ENCODE measurements around the gene GTPBP6. TPM values are rescaled to one million over a fixed set of nuclear protein-coding genes. Genes with fewer than 3 reads are reported as not detected.
A peak's percentile ranks its signal among the peaks of the same experiment; 100 is the strongest.

The GTPBP6 gene
- total and polyA plus RNA-seq, 7 donors: 22.4 to 65.8 (median 36.0) TPM

DNA sequence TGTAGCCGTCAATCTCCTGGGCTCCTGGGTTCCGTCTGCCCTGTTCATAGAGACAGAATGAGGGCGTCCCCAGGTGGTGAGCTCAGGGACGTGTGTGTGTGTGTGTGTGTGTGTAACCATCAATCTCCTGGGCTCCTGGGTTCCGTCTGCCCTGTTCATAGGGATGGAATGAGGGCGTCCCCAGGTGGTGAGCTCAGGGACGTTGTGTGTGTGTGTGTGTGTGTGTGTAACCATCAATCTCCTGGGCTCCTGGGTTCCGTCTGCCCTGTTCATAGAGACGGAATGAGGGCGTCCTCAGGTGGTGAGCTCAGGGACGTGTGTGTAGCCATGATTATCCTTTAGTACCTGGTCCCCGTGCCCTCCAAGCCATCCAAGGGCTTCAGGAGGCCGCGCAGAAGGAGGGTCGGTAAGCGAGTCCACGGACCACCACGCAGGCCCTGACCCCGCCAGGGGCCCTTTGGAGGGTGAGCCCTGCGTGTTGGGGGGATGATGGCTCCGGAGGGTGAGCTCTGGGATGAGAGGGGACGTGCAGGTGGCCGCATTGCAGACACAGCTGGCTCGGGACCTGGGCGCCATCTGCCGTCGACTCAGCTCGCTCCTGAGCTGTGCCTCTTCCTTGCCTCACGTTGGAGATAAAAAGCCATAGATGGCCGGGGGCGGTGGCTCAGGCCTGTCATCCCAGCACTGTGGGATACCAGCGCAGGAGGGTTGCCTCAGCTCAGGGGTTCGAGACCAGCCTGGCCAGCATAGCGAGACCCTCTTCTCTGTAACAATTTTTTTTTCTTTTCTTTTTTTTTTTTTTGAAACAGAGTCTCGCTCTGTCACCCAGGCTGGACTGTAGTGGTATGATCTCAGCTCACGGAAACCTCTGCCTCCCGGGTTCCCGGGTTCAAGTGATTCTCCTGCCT is 5.4 kb upstream of the GTPBP6 start:
- no peak for TF ChIP-seq POLR2AphosphoS5 (IDR thresholded peaks at IDR 0.05)
- no peak for TF ChIP-seq POLR2A (IDR thresholded peaks at IDR 0.05)
- TF ChIP-seq, protein P1, sequence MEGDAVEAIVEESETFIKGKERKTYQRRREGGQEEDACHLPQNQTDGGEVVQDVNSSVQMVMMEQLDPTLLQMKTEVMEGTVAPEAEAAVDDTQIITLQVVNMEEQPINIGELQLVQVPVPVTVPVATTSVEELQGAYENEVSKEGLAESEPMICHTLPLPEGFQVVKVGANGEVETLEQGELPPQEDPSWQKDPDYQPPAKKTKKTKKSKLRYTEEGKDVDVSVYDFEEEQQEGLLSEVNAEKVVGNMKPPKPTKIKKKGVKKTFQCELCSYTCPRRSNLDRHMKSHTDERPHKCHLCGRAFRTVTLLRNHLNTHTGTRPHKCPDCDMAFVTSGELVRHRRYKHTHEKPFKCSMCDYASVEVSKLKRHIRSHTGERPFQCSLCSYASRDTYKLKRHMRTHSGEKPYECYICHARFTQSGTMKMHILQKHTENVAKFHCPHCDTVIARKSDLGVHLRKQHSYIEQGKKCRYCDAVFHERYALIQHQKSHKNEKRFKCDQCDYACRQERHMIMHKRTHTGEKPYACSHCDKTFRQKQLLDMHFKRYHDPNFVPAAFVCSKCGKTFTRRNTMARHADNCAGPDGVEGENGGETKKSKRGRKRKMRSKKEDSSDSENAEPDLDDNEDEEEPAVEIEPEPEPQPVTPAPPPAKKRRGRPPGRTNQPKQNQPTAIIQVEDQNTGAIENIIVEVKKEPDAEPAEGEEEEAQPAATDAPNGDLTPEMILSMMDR (IDR thresholded peaks at IDR 0.05): no peak
- no peak for TF ChIP-seq EP300 (IDR thresholded peaks at IDR 0.05)
- intact Hi-C loops (cut with DNase I): no loop called here
- 59 to 82% methylated on average over 38 of the region's 38 CpGs for WGBS, 2 donors
- no peaks in the 10 kb centered on the region for H3K36me3 ChIP-seq
- H3K27me3 ChIP-seq: peaks cover 5 to 46% (median 16%) of the 10 kb centered on the region in 3 donors
- DNase-seq: peak; percentile 57
- no peak overlapping the region for H3K4me3 ChIP-seq
- H3K4me1 ChIP-seq: peaks cover 0 to 22% (median 17%) of the 10 kb centered on the region in 4 donors
- H3K9me3 ChIP-seq: no peaks in the 10 kb centered on the region
- H3K27ac ChIP-seq: no peak overlapping the region

DNA sequence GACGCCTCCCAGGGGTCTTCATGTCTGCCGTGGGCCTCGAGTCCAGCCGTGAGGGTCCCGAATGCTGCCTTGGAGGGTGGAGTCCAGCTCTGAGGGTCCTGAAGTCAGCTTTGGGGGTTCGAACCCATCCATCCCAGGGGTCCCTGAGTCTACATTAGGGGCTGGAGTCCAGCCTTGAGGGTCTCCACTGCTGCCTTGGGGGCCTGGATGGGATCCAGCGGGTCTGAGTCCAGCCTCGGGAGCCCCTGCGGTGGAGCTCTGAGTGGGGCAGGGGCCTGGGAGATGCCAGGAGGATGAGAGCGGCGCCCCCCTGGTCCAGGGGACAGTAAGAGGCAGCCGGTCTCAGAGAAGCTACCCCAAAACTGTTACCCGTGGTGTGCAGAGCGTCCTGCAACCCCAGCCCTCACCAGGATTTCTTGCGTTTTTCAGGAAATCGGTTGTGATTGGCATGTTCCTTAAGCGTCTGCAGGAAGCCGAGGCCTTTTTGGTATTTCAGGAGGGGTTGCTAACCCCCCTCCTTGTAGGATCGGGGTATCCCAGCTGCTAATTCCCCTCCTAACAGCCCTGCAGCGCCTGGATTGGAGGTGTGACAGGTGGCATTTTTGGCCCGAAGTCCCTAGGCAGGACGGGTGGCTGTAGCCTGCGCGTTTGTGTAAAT is 1.7 kb upstream of the GTPBP6 start:
- H3K36me3 ChIP-seq: peaks cover 0 to 7% (median under 1%) of the 10 kb centered on the region in 4 donors
- no peaks in the 10 kb centered on the region for H3K9me3 ChIP-seq
- H3K27ac ChIP-seq: peak overlapping the region; percentile 78 to 97 (median 88)
- peaks cover 5 to 27% (median 16%) of the 10 kb centered on the region in 3 donors for H3K27me3 ChIP-seq
- peak; percentile 76 for DNase-seq
- no peak for TF ChIP-seq EP300 (IDR thresholded peaks at IDR 0.05)
- TF ChIP-seq POLR2A (IDR thresholded peaks at IDR 0.05): no peak
- TF ChIP-seq, protein P1 (IDR thresholded peaks at IDR 0.05): no peak
- TF ChIP-seq POLR2AphosphoS5 (IDR thresholded peaks at IDR 0.05): no peak
- H3K4me1 ChIP-seq: peaks cover 0 to 40% (median 27%) of the 10 kb centered on the region in 4 donors
- WGBS, 2 donors: 2 to 6% methylated on average over 24 of the region's 24 CpGs
- peak overlapping the region; percentile 71 to 91 (median 82) for H3K4me3 ChIP-seq
- intact Hi-C loops (cut with DNase I): no loop called here

DNA sequence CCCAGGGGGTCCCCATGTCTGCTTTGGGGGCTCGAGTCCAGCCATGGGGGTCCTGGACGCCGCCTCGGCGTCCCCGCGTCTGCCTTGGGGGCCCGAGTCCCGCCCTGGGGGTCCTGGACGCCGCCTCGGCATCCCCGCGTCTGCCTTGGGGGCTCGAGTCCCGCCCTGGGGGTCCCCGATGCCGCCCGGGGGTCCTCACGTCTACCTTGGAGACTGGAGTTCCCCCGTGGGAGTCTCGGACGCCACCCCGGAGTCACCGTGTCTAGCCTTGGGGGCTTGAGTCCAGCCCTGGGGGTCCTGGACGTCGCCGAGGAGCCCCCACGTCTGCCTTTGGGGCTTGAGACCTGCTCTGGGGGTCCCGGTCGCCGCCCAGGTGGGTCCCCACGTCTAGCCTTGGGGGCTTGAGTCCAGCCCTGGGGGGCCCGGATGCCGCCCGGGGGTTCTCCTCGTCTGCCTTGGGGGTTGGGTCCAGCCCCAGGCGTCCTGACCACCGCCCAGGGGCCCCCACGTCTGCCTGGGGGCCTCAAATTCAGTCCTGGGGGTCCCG is 1.1 kb upstream of the GTPBP6 start:
- H3K27ac ChIP-seq: peak overlapping the region; percentile 78 to 97 (median 88)
- H3K36me3 ChIP-seq: peaks cover 6 to 13% (median 7%) of the 10 kb centered on the region in 4 donors
- 1% methylated on average over 41 of the region's 41 CpGs for WGBS, 2 donors
- H3K4me1 ChIP-seq: peaks cover 0 to 40% (median 27%) of the 10 kb centered on the region in 4 donors
- intact Hi-C loops (cut with DNase I): loop anchor here (2.0 to 5.0 kb wide), 2 partner anchors 37 to 1133 kb away; partner anchors contain the start of gene ASMTL
- peaks cover 5 to 20% (median 16%) of the 10 kb centered on the region in 3 donors for H3K27me3 ChIP-seq
- TF ChIP-seq POLR2A (IDR thresholded peaks at IDR 0.05) (no peak), POLR2AphosphoS5 (IDR thresholded peaks at IDR 0.05) (no peak), EP300 (IDR thresholded peaks at IDR 0.05) (no peak)
- TF ChIP-seq, protein P1 (IDR thresholded peaks at IDR 0.05): no peak
- no peak for DNase-seq
- H3K9me3 ChIP-seq: no peaks in the 10 kb centered on the region
- peak overlapping the region; percentile 71 to 91 (median 82) for H3K4me3 ChIP-seq

DNA sequence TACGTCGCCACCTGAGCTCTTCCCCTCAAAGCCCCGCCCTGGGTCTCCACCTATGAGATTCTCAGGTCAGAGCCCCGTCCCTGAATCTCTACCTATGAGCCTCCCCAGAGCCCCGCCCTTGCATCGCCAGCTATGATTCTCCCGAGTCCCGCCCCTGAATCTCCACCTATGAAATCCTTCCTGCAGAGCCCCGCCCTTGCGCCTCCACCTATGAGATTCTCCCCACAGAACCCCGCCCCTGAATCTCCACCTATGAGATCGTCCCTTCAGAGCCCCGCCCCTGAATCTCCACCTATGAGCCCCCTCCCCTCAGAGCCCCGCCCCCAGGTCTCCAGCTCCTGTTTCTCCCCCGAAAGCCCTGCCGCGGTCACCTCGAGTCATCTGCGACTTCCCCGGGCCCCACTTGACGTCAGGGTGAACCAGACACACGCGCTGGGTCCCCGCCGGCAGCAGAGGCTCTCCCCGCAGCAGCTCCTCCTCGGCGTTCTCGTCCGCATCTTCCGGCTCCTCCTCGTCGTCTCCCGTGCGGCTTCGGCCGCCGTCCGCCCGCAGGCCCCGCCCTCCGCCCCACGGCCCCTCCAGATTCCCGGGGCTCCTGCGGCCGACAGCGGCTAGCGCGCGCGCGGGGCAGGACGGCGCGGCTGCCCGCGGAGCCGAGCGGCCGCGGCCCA is 393 bp downstream of the GTPBP6 start:
- WGBS, 2 donors: 0 to 1% methylated on average over 61 of the region's 61 CpGs
- TF ChIP-seq POLR2A (IDR thresholded peaks at IDR 0.05) (peak; percentile 42 to 65), POLR2AphosphoS5 (IDR thresholded peaks at IDR 0.05) (peak in 3 of 4 donors; percentile 27 to 86 (median 79))
- TF ChIP-seq, protein P1 (IDR thresholded peaks at IDR 0.05): no peak
- intact Hi-C loops (cut with DNase I): loop anchor here (1.0 to 5.0 kb wide), 3 partner anchors 35 to 1134 kb away; partner anchors contain the start of gene ASMTL

More for the DNA sequence above, 393 bp downstream of the GTPBP6 start:
- Histone ChIP-seq H3K27me3 (peaks cover 0 to 12% (median 12%) of the 10 kb centered on the region in 3 donors), H3K27ac (peak overlapping the region; percentile 90 to 98 (median 96)), H3K36me3 (peaks cover 6 to 28% (median 16%) of the 10 kb centered on the region in 4 donors), H3K9me3 (no peaks in the 10 kb centered on the region), H3K4me1 (peaks cover 0 to 37% (median 27%) of the 10 kb centered on the region in 4 donors), H3K4me3 (peak overlapping the region; percentile 71 to 91 (median 83))
- DNase-seq: peak; percentile 99
